ENCODE results near the gene MAP4K1. TPM values are rescaled to one million over a fixed set of nuclear protein-coding genes. Genes with fewer than 3 reads are reported as not detected.

The MAP4K1 gene
- total RNA-seq, 3 donors from 2014 or later, result 109 to 130 (median 126) TPM

DNA sequence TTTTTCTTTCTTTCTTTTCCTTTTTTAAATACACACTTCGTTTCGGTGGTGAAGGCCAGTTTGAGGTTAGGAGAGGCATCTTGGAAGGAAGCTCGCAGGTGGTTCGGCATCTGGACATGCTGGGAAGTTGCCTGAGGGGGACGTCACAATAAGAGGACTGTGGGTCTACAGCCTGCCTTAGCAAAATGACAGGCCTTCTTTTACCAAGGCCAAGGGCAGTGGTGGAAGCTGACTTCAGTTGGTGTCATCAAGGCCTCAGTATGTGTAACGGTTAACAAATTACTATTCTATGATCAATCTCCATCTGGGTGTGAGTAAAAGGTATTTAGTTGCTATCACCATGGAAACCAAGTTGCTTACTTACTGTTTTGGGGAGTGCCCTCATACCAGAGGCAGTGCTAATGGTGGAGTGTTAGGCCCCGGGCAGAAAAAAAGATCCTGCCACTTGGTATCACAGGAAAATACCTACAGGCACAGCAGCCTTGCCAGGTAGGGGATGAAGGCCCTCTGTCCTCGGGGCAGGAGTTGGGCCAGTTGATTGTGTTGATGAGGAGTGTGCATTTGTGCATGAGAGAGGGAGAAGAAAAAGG, 40.0 kb upstream of the MAP4K1 start:
- DNase-seq, result no peak
- peak overlapping the region; percentile 51 for H3K4me3 Mint-ChIP-seq
- peaks cover 2% of the 10 kb centered on the region for H3K27me3 Mint-ChIP-seq (ENCODE audit: low read depth)
- no peaks in the 10 kb centered on the region for H3K9me3 Mint-ChIP-seq
- ATAC-seq, result peak; percentile 28 to 32
- peaks cover 15% of the 10 kb centered on the region for H3K36me3 Mint-ChIP-seq (ENCODE audit: insufficient read depth)
- H3K4me1 Mint-ChIP-seq (ENCODE audit: low read depth), result peaks cover 87% of the 10 kb centered on the region

DNA sequence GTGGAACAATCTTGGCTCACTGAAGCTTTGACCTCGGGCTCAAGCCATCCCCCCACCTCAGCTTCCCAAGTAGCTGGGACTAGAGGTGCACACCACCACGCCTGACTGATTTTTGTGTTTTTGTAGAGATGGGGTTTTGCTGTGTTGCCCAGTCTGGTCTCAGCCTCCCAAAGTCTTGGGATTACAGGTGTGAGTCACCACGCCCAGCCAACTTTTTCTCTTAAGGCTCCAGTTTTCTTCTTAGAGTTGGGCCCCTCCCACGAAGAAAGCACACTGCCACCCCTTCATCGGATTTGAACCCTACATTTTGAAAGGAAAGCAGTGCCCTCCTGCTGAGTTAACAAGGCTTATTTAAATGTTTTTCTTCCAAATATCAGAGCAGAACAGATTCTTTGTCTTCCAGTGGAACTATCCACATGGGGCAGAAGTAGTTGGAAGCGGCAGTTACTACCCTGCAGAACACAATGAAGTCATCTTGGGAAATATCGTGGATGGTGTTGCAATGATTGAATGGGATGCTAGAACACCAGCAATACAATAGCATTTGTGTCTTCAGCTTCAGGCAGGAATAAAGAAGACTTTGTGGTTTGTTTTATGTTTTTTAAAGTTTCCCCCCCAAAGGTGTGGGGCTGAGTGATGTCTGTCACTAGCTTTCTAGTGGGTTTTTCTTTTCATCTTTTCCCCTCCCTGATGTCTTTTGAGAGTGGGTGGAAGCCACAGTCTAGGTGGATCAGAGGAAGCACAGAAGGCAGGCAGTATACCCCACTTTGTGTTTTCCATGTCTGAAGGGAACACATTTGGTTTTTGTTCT, 38.6 kb upstream of the MAP4K1 start:
- Mint-ChIP-seq H3K27me3 (ENCODE audit: low read depth) (peaks cover 4% of the 10 kb centered on the region), H3K36me3 (ENCODE audit: insufficient read depth) (peaks cover 15% of the 10 kb centered on the region), H3K4me3 (peak overlapping the region; percentile 51), H3K9me3 (no peaks in the 10 kb centered on the region), H3K4me1 (ENCODE audit: low read depth) (peaks cover 89% of the 10 kb centered on the region)
- DNase-seq (peak; percentile 29), ATAC-seq (peak; percentile 58 to 65)

DNA sequence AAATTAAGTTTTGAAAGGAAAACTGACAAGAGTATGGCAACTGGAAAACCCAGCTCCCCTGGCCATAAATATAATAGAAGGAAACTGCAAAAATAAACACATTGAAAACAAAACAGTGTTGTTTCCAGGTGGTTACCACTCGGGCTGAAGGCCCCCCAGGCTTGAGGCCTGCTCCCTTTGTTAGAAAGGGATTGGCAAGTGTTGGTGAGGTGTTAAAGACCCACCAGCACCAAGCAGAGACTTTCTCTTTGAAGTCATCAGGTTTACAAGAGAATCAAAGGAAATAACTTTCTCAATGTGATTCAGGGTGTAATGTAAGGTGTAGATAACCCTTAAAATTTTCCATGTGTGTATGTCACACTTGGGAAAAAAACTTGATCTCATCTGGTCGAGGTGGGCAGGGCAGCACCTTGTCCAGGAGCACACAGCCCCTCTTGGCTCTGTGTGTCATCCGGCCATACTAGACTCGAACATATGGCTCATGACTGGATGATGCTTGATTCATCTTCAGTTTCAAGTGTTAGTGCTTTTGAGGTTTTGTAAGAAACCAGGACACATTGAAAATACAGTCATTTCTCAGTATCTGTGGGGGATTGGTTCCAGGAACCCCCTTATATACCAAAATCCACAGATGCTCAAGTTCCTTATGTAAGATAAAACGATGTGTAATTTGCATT, 37.5 kb upstream of the MAP4K1 start:
- H3K4me3 Mint-ChIP-seq, result peak overlapping the region; percentile 51
- ATAC-seq (peak; percentile 87 to 88), DNase-seq (peak; percentile 20)
- H3K36me3 Mint-ChIP-seq (ENCODE audit: insufficient read depth), result peaks cover 12% of the 10 kb centered on the region
- H3K27me3 Mint-ChIP-seq (ENCODE audit: low read depth), result peaks cover 4% of the 10 kb centered on the region
- H3K9me3 Mint-ChIP-seq, result no peaks in the 10 kb centered on the region
- H3K4me1 Mint-ChIP-seq (ENCODE audit: low read depth), result peaks cover 93% of the 10 kb centered on the region

GRCh38 chr19:38654628-38655055, 36.9 kb upstream of the MAP4K1 start:
- ATAC-seq (no peak), DNase-seq (no peak)
- H3K36me3 Mint-ChIP-seq (ENCODE audit: insufficient read depth), result peaks cover 12% of the 10 kb centered on the region
- peaks cover 4% of the 10 kb centered on the region for H3K27me3 Mint-ChIP-seq (ENCODE audit: low read depth)
- no peak overlapping the region for H3K4me3 Mint-ChIP-seq
- no peaks in the 10 kb centered on the region for H3K9me3 Mint-ChIP-seq
- peaks cover 93% of the 10 kb centered on the region for H3K4me1 Mint-ChIP-seq (ENCODE audit: low read depth)

DNA sequence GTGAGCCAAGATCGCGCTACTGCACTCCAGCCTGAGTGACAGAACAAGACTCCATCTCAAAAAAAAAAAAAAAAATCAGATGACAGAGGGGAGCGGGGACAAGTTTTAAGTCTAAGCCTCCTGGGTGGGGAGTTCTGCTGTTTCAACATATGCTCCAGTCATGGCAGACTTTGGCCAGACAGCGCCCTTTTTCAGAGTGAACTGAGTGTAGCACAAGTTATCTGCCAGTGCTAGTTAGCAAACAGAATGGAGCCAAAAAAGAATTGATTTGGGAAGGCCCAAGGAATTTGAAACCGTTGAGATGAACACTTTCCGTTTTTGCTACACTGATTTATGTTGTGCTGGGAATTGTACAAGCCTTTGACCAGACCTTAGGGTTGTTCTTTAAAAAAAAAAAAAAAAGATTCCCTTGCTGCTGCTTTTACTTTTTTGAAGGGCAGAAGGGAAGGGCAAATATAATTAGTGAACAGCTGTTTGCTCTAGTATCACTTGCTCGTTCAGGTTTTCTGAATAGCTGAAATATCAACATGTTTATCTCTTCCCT, 35.3 kb upstream of the MAP4K1 start:
- Mint-ChIP-seq H3K4me3 (no peak overlapping the region), H3K27me3 (ENCODE audit: low read depth) (peaks cover 11% of the 10 kb centered on the region), H3K9me3 (no peaks in the 10 kb centered on the region), H3K4me1 (ENCODE audit: low read depth) (peaks cover 91% of the 10 kb centered on the region), H3K36me3 (ENCODE audit: insufficient read depth) (peaks cover 14% of the 10 kb centered on the region)
- DNase-seq, result no peak
- no peak for ATAC-seq

DNA sequence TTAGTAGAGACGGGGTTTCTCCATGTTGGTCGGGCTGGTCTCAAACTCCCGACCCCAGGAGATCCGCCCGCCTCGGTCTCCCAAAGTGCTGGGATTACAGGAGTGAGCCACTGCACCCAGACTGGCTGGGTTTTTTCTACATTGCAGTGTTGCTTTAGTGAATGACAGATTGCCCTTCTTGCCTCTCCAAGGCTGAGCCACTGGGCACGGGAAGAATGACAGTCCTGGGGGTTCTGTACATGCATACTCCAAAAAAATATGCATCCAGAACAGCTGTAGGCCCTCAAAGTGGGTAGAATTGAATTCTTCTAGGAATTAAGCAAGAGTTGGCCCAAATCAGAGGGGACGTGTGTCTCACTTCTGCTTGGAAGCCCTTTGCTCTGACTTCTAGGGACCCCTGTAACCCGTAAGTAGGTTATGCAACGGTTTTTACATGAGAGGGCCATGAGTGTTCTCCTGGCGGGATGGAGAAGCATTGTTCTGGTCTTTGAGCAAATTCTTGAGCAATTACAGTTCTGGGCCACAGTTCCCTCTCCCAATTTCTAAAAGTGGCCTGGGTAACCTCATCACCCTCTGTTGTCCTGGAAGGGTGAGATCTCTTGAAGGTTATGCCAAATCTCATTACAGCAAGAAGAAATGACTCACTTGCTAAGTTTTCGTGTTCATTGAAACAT, 33.3 kb upstream of the MAP4K1 start:
- H3K36me3 Mint-ChIP-seq (ENCODE audit: insufficient read depth), result peaks cover 11% of the 10 kb centered on the region
- H3K4me3 Mint-ChIP-seq, result peak overlapping the region; percentile 95

DNA sequence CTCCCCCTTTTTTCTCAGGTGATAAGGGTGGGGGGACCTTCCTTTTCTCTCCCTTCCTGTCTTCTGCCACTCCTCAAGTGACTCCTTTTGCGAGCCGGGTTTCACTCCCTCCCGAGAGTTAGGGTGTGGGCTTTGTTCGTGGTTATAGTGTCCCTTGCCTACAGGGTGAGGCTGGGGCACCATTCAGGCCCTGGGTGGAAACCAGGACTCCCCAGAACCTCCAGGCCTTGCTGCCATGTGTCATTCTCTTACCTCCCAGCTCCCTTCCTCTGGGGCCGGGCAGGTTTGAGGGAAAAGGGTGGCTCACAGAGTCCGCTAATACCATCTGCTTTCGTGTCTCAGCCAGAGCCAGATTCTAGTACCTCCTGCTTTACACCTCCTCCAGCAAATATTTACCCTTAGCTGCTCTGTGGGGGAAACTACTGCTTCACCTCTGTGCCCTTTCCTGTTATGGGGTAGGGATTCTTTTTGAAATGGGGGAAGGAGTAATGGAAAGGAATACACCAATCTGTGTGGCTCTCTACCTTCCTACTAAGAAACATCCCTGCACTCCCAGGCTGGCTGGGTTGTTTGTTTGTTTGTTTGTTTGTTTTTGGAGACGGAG, 32.5 kb upstream of the MAP4K1 start:
- Mint-ChIP-seq H3K4me3 (peak overlapping the region; percentile 95), H3K27me3 (ENCODE audit: low read depth) (peaks cover 10% of the 10 kb centered on the region)

More for the DNA sequence above, 33.3 kb upstream of the MAP4K1 start:
- H3K4me1 Mint-ChIP-seq (ENCODE audit: low read depth), result peaks cover 73% of the 10 kb centered on the region
- H3K9me3 Mint-ChIP-seq, result no peaks in the 10 kb centered on the region
- DNase-seq, result no peak
- ATAC-seq, result no peak
- H3K27me3 Mint-ChIP-seq (ENCODE audit: low read depth), result peaks cover 10% of the 10 kb centered on the region

GRCh38 chr19:38649305-38650171, 31.8 kb upstream of the MAP4K1 start:
- DNase-seq, result no peak
- Mint-ChIP-seq H3K27me3 (ENCODE audit: low read depth) (peaks cover 10% of the 10 kb centered on the region), H3K36me3 (ENCODE audit: insufficient read depth) (peaks cover 7% of the 10 kb centered on the region), H3K4me3 (peak overlapping the region; percentile 95), H3K9me3 (no peaks in the 10 kb centered on the region), H3K4me1 (ENCODE audit: low read depth) (peaks cover 58% of the 10 kb centered on the region)
- no peak for ATAC-seq

More for the DNA sequence above, 32.5 kb upstream of the MAP4K1 start:
- ATAC-seq (no peak), DNase-seq (no peak)
- Mint-ChIP-seq H3K9me3 (no peaks in the 10 kb centered on the region), H3K4me1 (ENCODE audit: low read depth) (peaks cover 65% of the 10 kb centered on the region), H3K36me3 (ENCODE audit: insufficient read depth) (peaks cover 9% of the 10 kb centered on the region)

DNA sequence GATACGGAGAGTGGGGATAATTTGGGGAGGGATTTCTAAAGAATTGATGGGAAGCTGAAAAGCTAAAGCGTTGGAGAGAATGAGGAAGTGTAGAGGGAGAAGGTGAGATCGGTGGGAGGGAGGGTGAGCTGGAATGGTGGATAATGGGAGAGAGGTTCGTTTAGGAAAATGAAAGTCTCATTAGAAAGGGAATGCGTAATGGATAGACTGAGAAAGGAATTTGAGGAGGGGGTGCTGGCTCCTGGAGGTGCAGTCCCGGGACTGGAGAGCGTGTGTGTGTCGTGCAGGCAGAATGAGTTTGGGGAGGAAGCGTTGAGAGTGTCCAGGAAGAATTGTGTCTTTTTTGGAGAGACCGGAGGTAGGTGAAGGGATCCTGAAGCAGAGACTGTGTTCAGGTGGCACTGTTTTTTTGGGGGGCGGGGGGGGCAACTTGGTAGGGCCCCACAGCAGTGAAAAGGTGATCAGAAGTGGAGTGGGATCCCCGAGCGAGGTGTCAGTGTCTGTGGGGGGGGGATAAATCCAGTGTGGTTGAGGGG, 31.1 kb upstream of the MAP4K1 start:
- Mint-ChIP-seq H3K4me3 (peak overlapping the region; percentile 95), H3K4me1 (ENCODE audit: low read depth) (peaks cover 52% of the 10 kb centered on the region), H3K9me3 (no peaks in the 10 kb centered on the region), H3K27me3 (ENCODE audit: low read depth) (peaks cover 10% of the 10 kb centered on the region), H3K36me3 (ENCODE audit: insufficient read depth) (peaks cover 7% of the 10 kb centered on the region)
- no peak for ATAC-seq
- no peak for DNase-seq

DNA sequence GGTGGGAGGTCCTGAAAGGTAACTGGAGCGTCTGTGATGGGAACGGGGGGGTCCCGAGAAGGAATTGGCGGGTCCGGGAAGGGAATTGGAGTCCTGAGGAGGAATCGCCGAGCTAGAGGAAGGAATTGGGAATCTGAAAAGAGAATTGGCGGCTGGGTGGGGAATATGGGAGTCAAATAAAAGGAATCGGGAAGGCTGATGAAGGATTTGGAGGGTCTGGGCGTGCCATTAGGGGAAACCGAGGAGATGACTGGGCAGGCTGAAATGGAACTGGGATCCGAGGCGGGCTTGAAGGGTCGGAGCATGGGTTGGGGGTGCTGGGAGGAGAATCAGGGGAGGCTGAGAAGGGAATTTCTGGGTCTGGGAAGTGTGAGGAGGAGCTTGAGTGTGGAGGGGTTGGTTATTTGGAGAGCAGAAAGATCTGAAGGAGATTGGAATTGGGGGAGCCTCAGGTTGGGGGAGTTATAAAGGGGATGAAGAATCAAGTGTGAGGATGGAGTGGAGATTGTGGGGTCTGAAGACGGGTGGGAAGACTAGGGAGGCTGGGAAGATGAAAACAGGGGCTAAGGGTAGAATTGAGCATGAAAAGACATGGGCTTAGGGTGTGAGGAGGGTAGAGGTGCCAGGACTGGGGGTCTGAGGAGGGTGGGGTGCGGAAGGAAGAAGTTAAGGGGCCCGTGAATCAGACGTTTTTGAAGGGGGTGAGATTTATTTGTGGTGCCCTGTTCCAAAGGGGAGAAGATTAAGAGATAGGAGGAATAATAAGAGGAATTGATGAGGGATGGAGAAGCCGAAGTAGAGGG, 30.4 kb upstream of the MAP4K1 start:
- H3K27me3 Mint-ChIP-seq (ENCODE audit: low read depth), result peaks cover 10% of the 10 kb centered on the region
- H3K4me3 Mint-ChIP-seq, result peak overlapping the region; percentile 95
- no peaks in the 10 kb centered on the region for H3K9me3 Mint-ChIP-seq
- H3K4me1 Mint-ChIP-seq (ENCODE audit: low read depth), result peaks cover 46% of the 10 kb centered on the region
- H3K36me3 Mint-ChIP-seq (ENCODE audit: insufficient read depth), result peaks cover 3% of the 10 kb centered on the region
- ATAC-seq, result no peak
- DNase-seq, result no peak

DNA sequence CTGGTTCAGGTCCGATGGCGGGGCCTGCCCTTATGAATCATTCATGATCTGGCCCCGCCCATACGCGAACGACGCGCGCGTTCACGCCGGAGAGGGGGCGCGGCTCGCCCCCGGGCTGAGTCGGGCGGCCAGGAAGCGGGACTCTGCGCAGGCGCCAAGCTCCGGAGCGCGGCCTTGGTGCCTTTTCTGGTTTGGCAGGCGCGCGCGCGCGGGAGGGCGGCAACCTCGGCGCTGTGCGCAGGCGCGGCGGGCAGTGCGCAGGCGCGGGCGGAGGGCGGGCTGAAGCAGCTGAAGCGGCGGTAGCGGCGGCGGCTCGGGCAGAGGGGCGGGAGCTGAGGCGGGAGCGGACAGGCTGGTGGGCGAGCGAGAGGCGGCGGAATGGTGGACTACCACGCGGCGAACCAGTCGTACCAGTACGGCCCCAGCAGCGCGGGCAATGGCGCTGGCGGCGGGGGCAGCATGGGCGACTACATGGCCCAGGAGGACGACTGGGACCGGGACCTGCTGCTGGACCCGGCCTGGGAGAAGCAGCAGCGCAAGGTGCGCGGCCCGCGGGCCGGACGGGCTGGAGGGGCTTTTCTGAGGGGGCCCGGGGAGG, 29.7 kb upstream of the MAP4K1 start, which contains the start of gene ACTN4:
Gene ACTN4 (plus strand): TSS at position 282 of the 598 bp plus-strand sequence. CDS start 97 bp downstream, at position 379.
- H3K36me3 Mint-ChIP-seq (ENCODE audit: insufficient read depth), result peaks cover 3% of the 10 kb centered on the region

GRCh38 chr19:38644719-38645118, 27.0 kb upstream of the MAP4K1 start:
- no peak for DNase-seq
- no peak overlapping the region for H3K4me3 Mint-ChIP-seq
- peaks cover 17% of the 10 kb centered on the region for H3K4me1 Mint-ChIP-seq (ENCODE audit: low read depth)
- H3K9me3 Mint-ChIP-seq, result no peaks in the 10 kb centered on the region
- peaks cover 7% of the 10 kb centered on the region for H3K27me3 Mint-ChIP-seq (ENCODE audit: low read depth)
- peaks cover 3% of the 10 kb centered on the region for H3K36me3 Mint-ChIP-seq (ENCODE audit: insufficient read depth)
- ATAC-seq, result no peak

More for the DNA sequence above, 29.7 kb upstream of the MAP4K1 start, which contains the start of gene ACTN4:
- H3K4me1 Mint-ChIP-seq (ENCODE audit: low read depth), result peaks cover 40% of the 10 kb centered on the region
- peak within 1 kb of the TSS; percentile 95 for H3K4me3 Mint-ChIP-seq
- DNase-seq (peak; percentile 100), ATAC-seq (peak; percentile 89 to 92)
- no peaks in the 10 kb centered on the region for H3K9me3 Mint-ChIP-seq
- H3K27me3 Mint-ChIP-seq (ENCODE audit: low read depth), result peaks cover 10% of the 10 kb centered on the region

Measured in activated T-cell treated with anti-CD3 and anti-CD28 coated beads, Interleukin-2, amount 50 U/mL, for 4 hours (primary cell).